RWPE2 (cell line): ENCODE measurements around the gene TAF15.

Source experiments
- ATAC-seq: fragments of 200-7000 bp; cut with Tn5 transposase; 3 replicates; pipeline ENCODE4 v1.9.1; 2021; ENCODE audit warnings: low read depth
- DNase-seq: peaks from one replicate; pipeline ENCODE4 v3.0.0-alpha.2; 2020; ENCODE audit warnings: low spot score
- H3K27ac ChIP-seq: fragments of 450-650 bp; 2 replicates; pipeline ENCODE4 v1.5.1; 2017; ENCODE audit warnings: mild to moderate bottlenecking; ENCODE audit not compliant: poor library complexity, severe bottlenecking
- H3K27me3 ChIP-seq: fragments of 250-450 bp; sonication (Bioruptor Pico); 2 replicates; pipeline ENCODE4 v1.5.1; 2021; ENCODE audit warnings: mild to moderate bottlenecking, moderate library complexity; ENCODE audit not compliant: insufficient read depth, poor library complexity, severe bottlenecking
- H3K36me3 ChIP-seq: fragments of 250-450 bp; sonication (Bioruptor Pico); 2 replicates; pipeline ENCODE4 v1.5.1; 2020; ENCODE audit warnings: low read depth, mild to moderate bottlenecking, moderate library complexity
- H3K4me1 ChIP-seq: fragments of 250-450 bp; sonication (Bioruptor Pico); 2 replicates; pipeline ENCODE4 v1.5.1; 2021; ENCODE audit warnings: mild to moderate bottlenecking, moderate library complexity; ENCODE audit not compliant: insufficient read depth, poor library complexity, severe bottlenecking
- H3K4me3 ChIP-seq: fragments of 250-450 bp; sonication (Bioruptor Pico); 2 replicates; pipeline ENCODE4 v1.5.1; 2021; ENCODE audit warnings: mild to moderate bottlenecking, moderate library complexity; ENCODE audit not compliant: severe bottlenecking
- H3K9me3 ChIP-seq: fragments of 250-450 bp; sonication (Bioruptor Pico); 2 replicates; pipeline ENCODE4 v1.5.1; 2021; ENCODE audit warnings: mild to moderate bottlenecking, moderate library complexity; ENCODE audit not compliant: severe bottlenecking
- TF ChIP-seq, protein P1 (sequence below): fragments of 450-650 bp; IDR thresholded peaks from one replicate; pipeline ENCODE4 v1.5.1; 2017; ENCODE audit warnings: mild to moderate bottlenecking, moderate library complexity; ENCODE audit not compliant: poor library complexity, severe bottlenecking

Gene TAF15

DNA sequence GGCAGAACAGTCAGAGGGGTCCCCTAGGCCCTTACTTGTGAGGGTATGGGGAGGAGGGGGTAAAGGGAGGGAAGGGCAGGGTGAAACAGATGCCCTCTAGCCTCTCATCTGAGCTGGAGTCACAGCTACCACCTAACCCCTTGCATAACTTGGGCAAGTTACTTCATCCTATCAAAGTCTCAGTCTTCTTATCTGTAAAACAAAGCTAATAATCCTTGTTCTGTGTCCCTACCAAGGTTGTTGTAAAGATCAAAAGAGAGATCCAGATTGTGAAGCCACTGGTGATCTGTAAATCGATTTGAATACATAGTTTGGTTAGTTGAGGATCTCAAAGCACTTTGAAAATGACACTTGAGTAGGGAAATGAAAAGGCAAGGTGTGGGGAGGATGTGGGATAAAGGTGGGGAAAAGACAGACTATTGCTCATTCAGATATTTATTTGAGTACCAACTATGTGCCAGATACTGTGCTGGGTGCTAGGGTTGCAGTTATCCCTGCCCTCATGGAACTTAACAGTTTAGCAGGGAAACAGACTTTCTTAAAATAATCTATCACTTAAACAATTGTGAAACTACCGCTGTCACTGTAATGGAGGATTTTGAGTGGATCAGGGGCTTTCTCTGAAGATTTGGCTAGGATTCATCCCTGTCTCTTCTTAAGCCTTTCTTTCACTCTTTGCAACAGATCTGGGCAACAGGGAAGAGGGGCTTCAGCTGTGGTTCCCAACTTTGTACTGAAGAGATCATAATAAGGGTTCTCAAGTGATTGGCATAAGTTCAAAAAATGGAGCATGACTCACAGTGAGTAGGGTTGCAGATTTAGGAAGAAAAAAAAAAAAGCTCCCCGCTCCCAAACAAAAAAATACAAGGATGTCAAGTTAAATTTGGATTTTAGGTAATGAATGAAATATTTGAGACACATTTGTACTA lies 56.4 kb downstream of the TAF15 start:
- Histone ChIP-seq H3K27ac (no peak overlapping the region), H3K4me3 (no peak overlapping the region), H3K9me3 (no peaks in the 10 kb centered on the region), H3K36me3 (no peaks in the 10 kb centered on the region), H3K27me3 (no peaks in the 10 kb centered on the region), H3K4me1 (peaks cover 2% of the 10 kb centered on the region)
- ATAC-seq (no peak), DNase-seq (no peak)
- TF ChIP-seq, protein P1, sequence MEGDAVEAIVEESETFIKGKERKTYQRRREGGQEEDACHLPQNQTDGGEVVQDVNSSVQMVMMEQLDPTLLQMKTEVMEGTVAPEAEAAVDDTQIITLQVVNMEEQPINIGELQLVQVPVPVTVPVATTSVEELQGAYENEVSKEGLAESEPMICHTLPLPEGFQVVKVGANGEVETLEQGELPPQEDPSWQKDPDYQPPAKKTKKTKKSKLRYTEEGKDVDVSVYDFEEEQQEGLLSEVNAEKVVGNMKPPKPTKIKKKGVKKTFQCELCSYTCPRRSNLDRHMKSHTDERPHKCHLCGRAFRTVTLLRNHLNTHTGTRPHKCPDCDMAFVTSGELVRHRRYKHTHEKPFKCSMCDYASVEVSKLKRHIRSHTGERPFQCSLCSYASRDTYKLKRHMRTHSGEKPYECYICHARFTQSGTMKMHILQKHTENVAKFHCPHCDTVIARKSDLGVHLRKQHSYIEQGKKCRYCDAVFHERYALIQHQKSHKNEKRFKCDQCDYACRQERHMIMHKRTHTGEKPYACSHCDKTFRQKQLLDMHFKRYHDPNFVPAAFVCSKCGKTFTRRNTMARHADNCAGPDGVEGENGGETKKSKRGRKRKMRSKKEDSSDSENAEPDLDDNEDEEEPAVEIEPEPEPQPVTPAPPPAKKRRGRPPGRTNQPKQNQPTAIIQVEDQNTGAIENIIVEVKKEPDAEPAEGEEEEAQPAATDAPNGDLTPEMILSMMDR, result no peak

DNA sequence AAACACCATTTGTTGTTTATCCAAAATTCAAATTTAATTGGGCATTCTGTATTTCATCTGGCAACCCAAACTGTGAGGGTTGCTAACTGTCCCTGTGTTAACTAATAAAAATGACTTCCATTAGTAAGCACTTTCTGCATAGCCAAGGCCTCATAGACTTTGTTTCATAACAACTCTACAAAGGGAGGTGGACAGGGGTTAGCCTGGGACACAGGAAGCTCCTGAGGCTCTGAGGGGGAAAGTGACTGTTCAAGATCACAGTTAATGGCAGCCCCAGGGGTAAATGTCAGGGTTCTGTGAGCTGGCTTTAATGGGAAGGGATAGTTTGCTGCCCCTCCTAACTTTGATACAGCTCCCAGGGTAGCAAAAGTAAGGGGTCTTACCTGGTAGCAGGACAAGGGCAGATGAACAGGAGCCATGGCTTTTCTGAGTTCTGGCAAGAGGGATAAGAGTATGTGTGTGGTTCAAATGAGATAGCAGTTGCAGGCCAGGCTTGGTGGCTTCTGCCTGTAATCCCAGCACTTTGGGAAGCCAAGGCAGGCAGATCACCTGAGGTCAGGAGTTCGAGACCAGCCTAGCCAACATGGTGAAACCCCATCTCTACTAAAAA lies 57.2 kb downstream of the TAF15 start:
- DNase-seq, result no peak
- H3K4me3 ChIP-seq, result no peak overlapping the region
- H3K27ac ChIP-seq, result no peak overlapping the region

DNA sequence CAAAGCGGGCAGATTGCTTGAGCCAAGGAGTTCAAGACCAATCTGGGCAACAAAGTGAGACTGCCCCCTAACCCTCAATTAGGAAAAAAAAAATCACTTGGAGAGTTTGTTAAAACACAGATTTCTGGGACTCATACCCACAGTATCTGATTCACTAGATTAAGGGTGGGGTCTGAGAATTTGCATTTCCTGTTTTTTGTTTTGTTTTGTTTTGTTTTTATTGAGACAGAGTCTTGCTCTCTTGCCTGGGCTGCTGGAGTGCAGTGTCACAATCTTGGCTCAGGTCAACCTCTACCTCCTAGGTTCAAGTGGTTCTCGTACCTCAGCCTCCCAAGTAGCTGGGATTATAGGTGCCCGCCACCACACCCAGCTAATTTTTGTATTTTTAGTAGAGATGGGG lies 58.3 kb downstream of the TAF15 start:
- TF ChIP-seq, protein P1, result no peak

More for the DNA sequence above, 57.2 kb downstream of the TAF15 start:
- TF ChIP-seq, protein P1, result no peak
- H3K36me3 ChIP-seq, result no peaks in the 10 kb centered on the region
- peaks cover 2% of the 10 kb centered on the region for H3K4me1 ChIP-seq
- no peaks in the 10 kb centered on the region for H3K27me3 ChIP-seq
- 0 out of 3 replicates have a peak, but pooled peaks have one; percentile 35 for ATAC-seq
- no peaks in the 10 kb centered on the region for H3K9me3 ChIP-seq

DNA sequence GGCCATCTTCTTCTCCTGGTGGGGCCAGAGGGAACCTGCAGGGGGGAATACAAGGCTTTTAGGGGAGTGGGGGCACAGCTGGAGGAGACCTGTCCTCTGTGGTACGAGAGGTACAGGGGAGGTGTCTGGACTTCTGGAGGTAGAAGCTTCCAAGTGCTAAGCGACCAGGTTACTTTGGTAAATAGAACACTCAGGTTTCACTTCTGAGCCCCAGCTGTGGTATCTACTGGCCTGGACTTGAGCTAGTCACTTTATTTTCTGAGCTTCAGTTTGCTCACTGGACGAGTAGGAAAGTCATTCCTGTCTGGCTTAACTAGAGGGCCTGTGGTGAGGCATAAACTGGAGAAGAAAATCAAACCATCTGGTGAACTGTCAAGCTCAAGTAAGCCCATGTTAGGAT lies 59.5 kb downstream of the TAF15 start, which contains the start of gene HEATR9:
TSS of gene HEATR9 (minus strand) at position 155 of the 400 bp plus-strand sequence. CDS start at position 6, 149 bp downstream.
- H3K27me3 ChIP-seq, result no peaks in the 10 kb centered on the region
- H3K36me3 ChIP-seq, result no peaks in the 10 kb centered on the region
- no peak for ATAC-seq
- no peak within 1 kb of the TSS for H3K27ac ChIP-seq
- peaks cover 2% of the 10 kb centered on the region for H3K4me1 ChIP-seq
- no peak within 1 kb of the TSS for H3K4me3 ChIP-seq
- TF ChIP-seq, protein P1, result no peak
- H3K9me3 ChIP-seq, result no peaks in the 10 kb centered on the region
- DNase-seq, result no peak

More for the DNA sequence above, 58.3 kb downstream of the TAF15 start:
- no peaks in the 10 kb centered on the region for H3K27me3 ChIP-seq
- no peaks in the 10 kb centered on the region for H3K36me3 ChIP-seq
- no peak overlapping the region for H3K27ac ChIP-seq
- no peak for DNase-seq
- no peaks in the 10 kb centered on the region for H3K9me3 ChIP-seq
- H3K4me3 ChIP-seq, result no peak overlapping the region
- ATAC-seq, result no peak
- peaks cover 2% of the 10 kb centered on the region for H3K4me1 ChIP-seq
